Esophagus squamous epithelium (tissue), 4 donors: ENCODE results near the gene VPS36.

Experiments
- POLR2A ChIP-seq, 4 donors: fragments of 450-650 bp; IDR thresholded peaks; one replicate each; pipeline ENCODE4 v1.6.1; 2017; ENCODE audit warnings: antibody characterized with exemption in 4 of 4, mild to moderate bottlenecking in 4 of 4, moderate library complexity in 3 of 4
- TF ChIP-seq, protein P1 (sequence below), 6 experiments: fragments of 450-650 bp in 4 of 6; fragments of 200-600 bp in 2 of 6; sonication (generic) in 2 of 6; IDR thresholded peaks; one replicate each; pipeline ENCODE4 v1.5.1; 2016 to 2019; ENCODE audit warnings: antibody characterized with exemption in 6 of 6, mild to moderate bottlenecking in 4 of 6, moderate library complexity in 4 of 6

DNA sequence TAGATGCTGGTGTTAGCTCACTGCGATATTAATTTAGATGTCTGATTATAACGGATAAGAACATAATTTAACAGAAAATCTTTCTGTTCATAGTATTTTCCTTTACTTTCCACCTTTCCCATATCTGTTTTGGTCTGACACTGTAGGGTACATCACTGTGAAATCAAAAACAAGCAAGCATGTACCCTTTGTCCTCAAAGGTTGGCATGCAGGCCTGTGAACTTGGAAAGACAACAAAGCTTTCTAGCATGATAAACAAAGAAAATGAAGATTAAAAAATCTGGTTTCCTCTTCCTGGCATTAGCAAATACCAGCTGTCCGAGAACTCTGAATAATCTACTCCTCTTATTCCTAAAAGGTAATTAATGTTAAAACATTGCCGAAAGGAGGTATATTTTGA, 76.0 kb downstream of the VPS36 start:
- TF ChIP-seq, protein P1, sequence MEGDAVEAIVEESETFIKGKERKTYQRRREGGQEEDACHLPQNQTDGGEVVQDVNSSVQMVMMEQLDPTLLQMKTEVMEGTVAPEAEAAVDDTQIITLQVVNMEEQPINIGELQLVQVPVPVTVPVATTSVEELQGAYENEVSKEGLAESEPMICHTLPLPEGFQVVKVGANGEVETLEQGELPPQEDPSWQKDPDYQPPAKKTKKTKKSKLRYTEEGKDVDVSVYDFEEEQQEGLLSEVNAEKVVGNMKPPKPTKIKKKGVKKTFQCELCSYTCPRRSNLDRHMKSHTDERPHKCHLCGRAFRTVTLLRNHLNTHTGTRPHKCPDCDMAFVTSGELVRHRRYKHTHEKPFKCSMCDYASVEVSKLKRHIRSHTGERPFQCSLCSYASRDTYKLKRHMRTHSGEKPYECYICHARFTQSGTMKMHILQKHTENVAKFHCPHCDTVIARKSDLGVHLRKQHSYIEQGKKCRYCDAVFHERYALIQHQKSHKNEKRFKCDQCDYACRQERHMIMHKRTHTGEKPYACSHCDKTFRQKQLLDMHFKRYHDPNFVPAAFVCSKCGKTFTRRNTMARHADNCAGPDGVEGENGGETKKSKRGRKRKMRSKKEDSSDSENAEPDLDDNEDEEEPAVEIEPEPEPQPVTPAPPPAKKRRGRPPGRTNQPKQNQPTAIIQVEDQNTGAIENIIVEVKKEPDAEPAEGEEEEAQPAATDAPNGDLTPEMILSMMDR (IDR thresholded peaks at IDR 0.05): no peak
- TF ChIP-seq POLR2A (IDR thresholded peaks at IDR 0.05): no peak
